Panc1 (cell line): ENCODE data around the gene PCGF5. TPM values are rescaled to one million over a fixed set of nuclear protein-coding genes. Genes with fewer than 3 reads are reported as not detected.

Experiments
- ATAC-seq: fragments of 200-7000 bp; cut with Tn5 transposase; 2 replicates; pipeline ENCODE4 v1.9.1; 2020; ENCODE audit warnings: mild to moderate bottlenecking, moderate library complexity
- BruUV-seq: library from RNA; stranded (reverse); fragments of 400-500 nt; replicated peaks from 2 replicates; lab custom pipeline; 2021; lab: Mats Ljungman, UMichigan
- CTCF ChIA-PET: fragments of 300-600 bp; sonication (Branson Sonifier 250); formaldehyde crosslinking; loops from one replicate; lab custom pipeline; 2022; ENCODE audit warnings: antibody characterized with exemption; lab: Charles Lee
- POLR2A ChIA-PET: fragments of 300-600 bp; sonication (Branson Sonifier 250); formaldehyde crosslinking; loops from one replicate; lab custom pipeline; 2022; ENCODE audit warnings: antibody characterized with exemption; lab: Charles Lee
- DNase-seq: peaks from one replicate; pipeline ENCODE4 v3.0.0-alpha.2; 2010; ENCODE audit warnings: low read depth, low spot score
- H3K27ac ChIP-seq: 2 replicates; pipeline ENCODE4 v1.5.1; 2011; ENCODE audit warnings: mild to moderate bottlenecking, low read length, inconsistent platforms
- H3K27me3 ChIP-seq: fragments of 200-500 bp; sonication (Bioruptor generic); 2 replicates; pipeline ENCODE4 v1.6.0; 2014; ENCODE audit warnings: low read length, inconsistent platforms; ENCODE audit not compliant: control insufficient read depth, insufficient read depth
- H3K36me3 ChIP-seq: fragments of 200-500 bp; sonication (Bioruptor generic); 2 replicates; pipeline ENCODE4 v1.5.1; 2014; ENCODE audit warnings: inconsistent platforms, mild to moderate bottlenecking, low read length, moderate library complexity; ENCODE audit not compliant: control insufficient read depth, insufficient read depth
- H3K4me1 ChIP-seq: 2 replicates; pipeline ENCODE4 v1.5.1; 2011; ENCODE audit warnings: inconsistent platforms, mild to moderate bottlenecking, low read length, moderate library complexity; ENCODE audit not compliant: control insufficient read depth, insufficient read depth
- H3K4me3 ChIP-seq, 2 experiments: 2 replicates each; pipeline ENCODE4 v1.5.1; 2011 to 2012; ENCODE audit warnings: low read depth in 2 of 2, low read length in 2 of 2, mild to moderate bottlenecking in 2 of 2, inconsistent platforms in 1 of 2, moderate library complexity in 1 of 2
- H3K9me3 ChIP-seq: fragments of 200-500 bp; sonication (Bioruptor generic); 2 replicates; pipeline ENCODE4 v1.5.1; 2014; ENCODE audit warnings: low read depth, mild to moderate bottlenecking, inconsistent platforms, low read length, moderate library complexity; ENCODE audit not compliant: control insufficient read depth, insufficient read depth
- POLR2AphosphoS5 ChIP-seq: IDR thresholded peaks from 2 replicates; pipeline ENCODE4 v1.6.1; 2012; ENCODE audit warnings: mild to moderate bottlenecking, low read depth, low read length, moderate library complexity
- SIN3A ChIP-seq: IDR thresholded peaks from 2 replicates; pipeline ENCODE4 v1.6.1; 2012; ENCODE audit warnings: low read depth, mild to moderate bottlenecking, low read length, moderate library complexity, borderline replicate concordance; ENCODE audit not compliant: insufficient read depth
- TCF7L2 ChIP-seq: IDR thresholded peaks from 2 replicates; pipeline ENCODE4 v1.6.1; 2011; ENCODE audit warnings: mild to moderate bottlenecking, low read depth, low read length, inconsistent platforms
- in situ Hi-C: cut with HindIII; loops from 2 replicates; pipeline ENCODE4 v1.10.0; 2016; ENCODE audit warnings: low sequenced_read_pairs, low pct_unique_long_range_greater_than_20kb
- intact Hi-C: fragments of 100-400 bp; cut with micrococcal nuclease; formaldehyde crosslinking; loops from one replicate; pipeline ENCODE4 v1.10.0; 2022; ENCODE audit not compliant: unreplicated experiment
- total RNA-seq: library from RNA; stranded (reverse); gene quantifications from one replicate; pipeline ENCODE4 v1.2.1, GENCODE V29; 2021; ENCODE audit not compliant: unreplicated experiment
- TF ChIP-seq, protein P1 (sequence below), 2 experiments: IDR thresholded peaks; 2 replicates each; pipeline ENCODE4 v1.6.1; 2011 to 2012; ENCODE audit warnings: low read depth in 2 of 2, control low read depth in 1 of 2, low read length in 1 of 2, mild to moderate bottlenecking in 1 of 2, moderate library complexity in 1 of 2; ENCODE audit not compliant: insufficient read depth in 1 of 2
- TF ChIP-seq, protein P2 (sequence below): fragments of 450-650 bp; IDR thresholded peaks from 2 replicates; pipeline ENCODE4 v1.5.1; 2017; ENCODE audit warnings: mild to moderate bottlenecking

The PCGF5 gene
- total RNA-seq, 1 experiment from 2014 or later, result 23.3 TPM

DNA sequence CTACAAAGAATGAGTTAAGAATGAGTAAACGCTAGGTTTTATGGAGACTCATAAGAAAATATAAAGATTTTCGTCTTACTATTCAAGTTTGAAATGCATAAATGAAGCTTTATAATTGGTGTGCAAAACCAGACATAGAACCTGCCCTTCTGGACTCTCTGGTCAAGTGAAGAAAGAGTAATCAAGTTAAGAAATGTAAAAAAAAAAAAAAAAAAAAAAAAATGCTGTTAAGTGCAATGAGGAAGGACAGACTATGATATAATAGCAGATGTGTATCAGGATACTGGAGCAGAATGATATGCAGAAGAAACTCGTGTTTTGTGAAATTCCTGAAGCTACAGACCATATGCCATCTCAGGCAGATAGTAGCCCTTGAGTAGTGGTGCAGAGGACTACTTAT lies 5.6 kb downstream of the PCGF5 start:
- TF ChIP-seq POLR2AphosphoS5 (no peak), SIN3A (no peak), TCF7L2 (no peak)
- TF ChIP-seq, protein P1, sequence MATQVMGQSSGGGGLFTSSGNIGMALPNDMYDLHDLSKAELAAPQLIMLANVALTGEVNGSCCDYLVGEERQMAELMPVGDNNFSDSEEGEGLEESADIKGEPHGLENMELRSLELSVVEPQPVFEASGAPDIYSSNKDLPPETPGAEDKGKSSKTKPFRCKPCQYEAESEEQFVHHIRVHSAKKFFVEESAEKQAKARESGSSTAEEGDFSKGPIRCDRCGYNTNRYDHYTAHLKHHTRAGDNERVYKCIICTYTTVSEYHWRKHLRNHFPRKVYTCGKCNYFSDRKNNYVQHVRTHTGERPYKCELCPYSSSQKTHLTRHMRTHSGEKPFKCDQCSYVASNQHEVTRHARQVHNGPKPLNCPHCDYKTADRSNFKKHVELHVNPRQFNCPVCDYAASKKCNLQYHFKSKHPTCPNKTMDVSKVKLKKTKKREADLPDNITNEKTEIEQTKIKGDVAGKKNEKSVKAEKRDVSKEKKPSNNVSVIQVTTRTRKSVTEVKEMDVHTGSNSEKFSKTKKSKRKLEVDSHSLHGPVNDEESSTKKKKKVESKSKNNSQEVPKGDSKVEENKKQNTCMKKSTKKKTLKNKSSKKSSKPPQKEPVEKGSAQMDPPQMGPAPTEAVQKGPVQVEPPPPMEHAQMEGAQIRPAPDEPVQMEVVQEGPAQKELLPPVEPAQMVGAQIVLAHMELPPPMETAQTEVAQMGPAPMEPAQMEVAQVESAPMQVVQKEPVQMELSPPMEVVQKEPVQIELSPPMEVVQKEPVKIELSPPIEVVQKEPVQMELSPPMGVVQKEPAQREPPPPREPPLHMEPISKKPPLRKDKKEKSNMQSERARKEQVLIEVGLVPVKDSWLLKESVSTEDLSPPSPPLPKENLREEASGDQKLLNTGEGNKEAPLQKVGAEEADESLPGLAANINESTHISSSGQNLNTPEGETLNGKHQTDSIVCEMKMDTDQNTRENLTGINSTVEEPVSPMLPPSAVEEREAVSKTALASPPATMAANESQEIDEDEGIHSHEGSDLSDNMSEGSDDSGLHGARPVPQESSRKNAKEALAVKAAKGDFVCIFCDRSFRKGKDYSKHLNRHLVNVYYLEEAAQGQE (IDR thresholded peaks at IDR 0.05; ENCODE audit: insufficient read depth in 1 of 2, low read depth in 2 of 2, low read length in 1 of 2), result no peak
- TF ChIP-seq, protein P2, sequence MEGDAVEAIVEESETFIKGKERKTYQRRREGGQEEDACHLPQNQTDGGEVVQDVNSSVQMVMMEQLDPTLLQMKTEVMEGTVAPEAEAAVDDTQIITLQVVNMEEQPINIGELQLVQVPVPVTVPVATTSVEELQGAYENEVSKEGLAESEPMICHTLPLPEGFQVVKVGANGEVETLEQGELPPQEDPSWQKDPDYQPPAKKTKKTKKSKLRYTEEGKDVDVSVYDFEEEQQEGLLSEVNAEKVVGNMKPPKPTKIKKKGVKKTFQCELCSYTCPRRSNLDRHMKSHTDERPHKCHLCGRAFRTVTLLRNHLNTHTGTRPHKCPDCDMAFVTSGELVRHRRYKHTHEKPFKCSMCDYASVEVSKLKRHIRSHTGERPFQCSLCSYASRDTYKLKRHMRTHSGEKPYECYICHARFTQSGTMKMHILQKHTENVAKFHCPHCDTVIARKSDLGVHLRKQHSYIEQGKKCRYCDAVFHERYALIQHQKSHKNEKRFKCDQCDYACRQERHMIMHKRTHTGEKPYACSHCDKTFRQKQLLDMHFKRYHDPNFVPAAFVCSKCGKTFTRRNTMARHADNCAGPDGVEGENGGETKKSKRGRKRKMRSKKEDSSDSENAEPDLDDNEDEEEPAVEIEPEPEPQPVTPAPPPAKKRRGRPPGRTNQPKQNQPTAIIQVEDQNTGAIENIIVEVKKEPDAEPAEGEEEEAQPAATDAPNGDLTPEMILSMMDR, result no peak
- no peaks in the 10 kb centered on the region for H3K27me3 ChIP-seq
- in situ Hi-C loops (no loop called here), intact Hi-C loops (no loop called here)
- BruUV-seq, result no TSS peak
- DNase-seq (no peak), ATAC-seq (no peak)
- H3K4me1 ChIP-seq, result peaks cover 15% of the 10 kb centered on the region; the same call in 1 of the 2 replicates
- H3K4me3 ChIP-seq, result no peak overlapping the region
- H3K27ac ChIP-seq, result no peak overlapping the region
- H3K36me3 ChIP-seq, result no peaks in the 10 kb centered on the region; the same call in 1 of the 2 replicates
- no peaks in the 10 kb centered on the region for H3K9me3 ChIP-seq
- ChIA-PET POLR2A (no interaction called here), CTCF (no interaction called here)

DNA sequence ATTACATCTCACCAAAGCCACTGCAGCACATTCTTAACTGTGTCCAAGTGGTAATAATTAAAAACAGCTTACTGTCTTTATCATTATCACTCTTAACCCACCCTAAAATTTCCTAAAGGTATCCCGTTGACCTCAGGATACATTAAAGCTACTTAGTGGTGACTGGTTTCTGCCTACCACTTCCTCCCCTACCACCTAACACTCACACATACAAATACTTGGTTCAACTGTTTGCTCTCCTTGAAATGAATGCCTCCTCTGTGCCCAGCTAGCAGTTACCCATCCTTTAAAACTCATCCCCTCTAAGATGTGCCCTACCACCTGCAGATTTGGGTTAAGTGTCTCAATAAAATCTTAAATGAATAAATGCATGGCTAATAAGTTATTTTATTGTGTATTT lies 7.1 kb downstream of the PCGF5 start:
- Histone ChIP-seq H3K36me3 (no peaks in the 10 kb centered on the region), H3K9me3 (no peaks in the 10 kb centered on the region), H3K27me3 (no peaks in the 10 kb centered on the region), H3K27ac (no peak overlapping the region), H3K4me3 (no peak overlapping the region), H3K4me1 (0 out of 2 replicates have a peak, but pooled peaks cover 2% of the 10 kb centered on the region)
- no TSS peak for BruUV-seq
- TF ChIP-seq, protein P2, result no peak
- TF ChIP-seq POLR2AphosphoS5 (no peak), SIN3A (no peak), TCF7L2 (no peak)
- TF ChIP-seq, protein P1 (IDR thresholded peaks at IDR 0.05; ENCODE audit: insufficient read depth in 1 of 2, low read depth in 2 of 2, low read length in 1 of 2), result no peak
- intact Hi-C loops, result no loop called here
- ChIA-PET CTCF (interaction anchor here (0.6 kb wide), 1 partner anchor 139 kb away, joined by 6 read pairs; no protein-coding TSS in a partner anchor), POLR2A (no interaction called here)
- DNase-seq, result no peak
- in situ Hi-C loops, result no loop called here
- ATAC-seq, result no peak
